ENCODE results near the gene ACTN1.

ACTN1 gene

DNA sequence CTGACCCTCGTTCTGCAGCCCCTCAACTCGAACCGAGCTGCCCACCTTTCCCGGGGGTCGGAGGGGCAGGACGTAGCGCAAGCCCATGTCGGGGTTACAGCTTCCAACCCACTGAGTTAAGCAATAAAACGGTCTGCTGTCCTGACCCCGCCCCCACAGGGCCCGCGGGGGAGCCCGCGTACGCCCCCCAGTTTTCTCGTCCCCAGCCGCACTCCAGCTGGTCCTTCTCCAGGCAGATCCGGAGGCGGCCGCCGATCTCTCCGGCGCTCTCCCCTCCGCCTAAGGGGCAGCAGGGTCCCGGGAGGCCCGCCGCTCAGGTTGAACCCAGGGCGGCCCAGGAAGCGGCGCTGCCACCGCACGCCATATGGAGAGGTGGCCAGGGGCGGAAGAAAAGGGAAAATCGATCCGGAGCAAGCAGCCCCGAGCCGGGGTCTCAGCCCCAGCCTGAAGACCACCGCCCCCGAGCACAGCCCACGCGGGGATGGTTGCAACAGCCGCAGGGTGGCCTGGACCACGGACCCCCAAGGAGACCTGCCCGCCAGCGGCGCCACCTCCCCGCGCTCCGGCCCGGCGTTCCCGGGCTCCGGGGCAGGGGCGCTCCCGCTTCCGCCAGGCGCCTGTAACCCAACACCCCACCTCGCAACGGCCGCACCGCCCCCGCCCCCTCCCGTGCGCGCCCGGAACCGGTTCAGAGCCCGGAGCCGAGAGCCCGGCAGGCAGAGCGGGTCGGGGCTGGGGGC is 760 bp downstream of the ACTN1 start:
- TF ChIP-seq, protein P1, sequence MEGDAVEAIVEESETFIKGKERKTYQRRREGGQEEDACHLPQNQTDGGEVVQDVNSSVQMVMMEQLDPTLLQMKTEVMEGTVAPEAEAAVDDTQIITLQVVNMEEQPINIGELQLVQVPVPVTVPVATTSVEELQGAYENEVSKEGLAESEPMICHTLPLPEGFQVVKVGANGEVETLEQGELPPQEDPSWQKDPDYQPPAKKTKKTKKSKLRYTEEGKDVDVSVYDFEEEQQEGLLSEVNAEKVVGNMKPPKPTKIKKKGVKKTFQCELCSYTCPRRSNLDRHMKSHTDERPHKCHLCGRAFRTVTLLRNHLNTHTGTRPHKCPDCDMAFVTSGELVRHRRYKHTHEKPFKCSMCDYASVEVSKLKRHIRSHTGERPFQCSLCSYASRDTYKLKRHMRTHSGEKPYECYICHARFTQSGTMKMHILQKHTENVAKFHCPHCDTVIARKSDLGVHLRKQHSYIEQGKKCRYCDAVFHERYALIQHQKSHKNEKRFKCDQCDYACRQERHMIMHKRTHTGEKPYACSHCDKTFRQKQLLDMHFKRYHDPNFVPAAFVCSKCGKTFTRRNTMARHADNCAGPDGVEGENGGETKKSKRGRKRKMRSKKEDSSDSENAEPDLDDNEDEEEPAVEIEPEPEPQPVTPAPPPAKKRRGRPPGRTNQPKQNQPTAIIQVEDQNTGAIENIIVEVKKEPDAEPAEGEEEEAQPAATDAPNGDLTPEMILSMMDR (IDR thresholded peaks at IDR 0.05; ENCODE audit: extremely low read depth, missing control alignments): no peak
- DNase-seq (ENCODE audit: low spot score): peak; percentile 63

DNA sequence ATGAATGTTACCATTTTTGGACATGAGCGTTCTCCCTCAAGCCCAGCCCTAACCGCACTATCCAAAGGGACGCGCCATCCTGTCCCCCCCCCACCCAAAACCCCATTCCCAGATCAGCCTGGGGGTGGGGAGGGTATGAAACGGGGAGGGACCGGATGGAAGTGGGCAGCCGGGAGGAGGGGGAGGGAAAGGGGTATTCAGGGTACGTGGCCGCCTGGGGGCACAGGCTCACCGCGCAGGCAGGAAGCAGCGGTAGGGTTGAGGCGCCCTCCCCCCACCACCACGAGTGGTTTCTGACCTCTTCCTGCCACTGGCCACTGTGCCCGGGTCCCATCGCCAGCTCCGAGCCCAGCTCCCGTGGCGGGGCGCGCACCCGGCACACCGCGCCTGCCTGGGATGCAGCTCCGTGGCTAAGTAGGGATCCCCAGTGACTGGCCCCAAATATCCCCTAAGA is 1.4 kb downstream of the ACTN1 start:
- DNase-seq (ENCODE audit: low spot score): peak; percentile 47
- TF ChIP-seq, protein P1 (IDR thresholded peaks at IDR 0.05; ENCODE audit: extremely low read depth, missing control alignments): no peak

DNA sequence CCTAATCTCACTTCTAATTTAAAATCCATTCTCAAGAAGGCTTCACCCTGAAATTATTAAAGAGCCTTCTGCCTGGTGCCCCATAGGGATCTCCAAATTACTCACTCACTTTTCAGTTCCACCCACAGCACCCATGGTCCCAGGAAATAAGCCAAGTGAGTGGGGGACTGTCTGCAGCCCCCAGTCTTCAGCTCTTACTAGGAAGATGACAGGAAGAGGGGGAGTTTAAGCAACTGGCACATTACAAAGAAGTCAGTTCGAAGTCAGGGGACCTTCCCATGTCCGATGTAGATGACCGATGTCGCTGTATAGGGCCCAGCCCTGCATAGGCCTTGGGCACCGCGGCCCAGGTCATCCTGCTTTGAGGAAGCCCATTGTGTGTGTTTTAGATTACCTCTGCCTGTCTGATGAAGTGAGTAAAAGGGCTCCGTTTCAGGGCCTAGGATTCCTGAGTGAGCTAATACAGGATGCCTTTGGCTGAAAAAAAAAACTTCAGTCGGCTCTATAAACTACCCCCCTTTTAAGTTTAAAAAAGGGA is 1.9 kb downstream of the ACTN1 start:
- no peak for DNase-seq (ENCODE audit: low spot score)

DNA sequence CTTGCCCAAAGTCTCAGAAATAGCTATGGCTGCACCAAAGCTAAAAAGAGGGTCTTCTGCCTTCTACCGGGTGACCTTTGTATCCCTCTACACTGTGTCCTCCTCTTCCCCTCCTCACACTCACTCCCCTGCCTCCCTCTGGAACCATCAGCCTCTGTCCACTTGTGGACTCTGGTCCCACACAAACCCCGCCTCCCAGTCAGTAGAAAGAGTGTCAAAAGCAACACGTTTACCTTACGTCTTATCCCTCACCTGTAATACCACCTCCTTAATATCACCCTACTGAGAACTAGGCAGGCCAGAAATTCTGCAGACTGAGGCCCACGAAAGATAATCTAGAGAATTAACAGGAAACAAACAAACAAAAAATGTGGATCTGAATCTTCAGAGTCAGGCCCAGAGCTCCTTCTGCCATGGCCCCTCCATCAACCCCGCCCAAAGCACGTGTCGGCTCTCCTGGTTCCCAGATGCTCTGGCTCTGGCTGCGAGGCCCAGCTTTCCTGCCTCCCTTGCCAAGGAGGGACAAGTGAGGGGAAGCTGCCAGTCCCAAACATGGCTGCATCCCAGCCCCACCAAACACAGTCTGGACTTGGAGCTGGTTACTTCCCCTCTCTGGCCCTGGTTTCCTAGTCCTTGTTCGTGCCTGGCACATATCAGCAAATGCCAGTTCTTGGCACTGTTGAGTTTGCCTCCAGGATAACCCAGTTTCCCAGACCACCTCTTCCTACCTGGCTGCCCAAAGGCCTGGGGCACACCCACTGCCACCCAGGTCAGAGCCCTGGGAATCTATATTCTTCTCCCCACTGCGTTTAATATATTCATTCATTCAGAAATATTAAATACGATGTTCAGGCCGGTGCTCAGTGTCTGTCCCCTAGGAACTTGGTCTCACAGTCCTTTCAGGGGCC is 2.7 kb downstream of the ACTN1 start:
- TF ChIP-seq, protein P1 (IDR thresholded peaks at IDR 0.05; ENCODE audit: extremely low read depth, missing control alignments): no peak
- DNase-seq (ENCODE audit: low spot score): no peak

More for the DNA sequence above, 1.9 kb downstream of the ACTN1 start:
- TF ChIP-seq, protein P1 (IDR thresholded peaks at IDR 0.05; ENCODE audit: extremely low read depth, missing control alignments): no peak

DNA sequence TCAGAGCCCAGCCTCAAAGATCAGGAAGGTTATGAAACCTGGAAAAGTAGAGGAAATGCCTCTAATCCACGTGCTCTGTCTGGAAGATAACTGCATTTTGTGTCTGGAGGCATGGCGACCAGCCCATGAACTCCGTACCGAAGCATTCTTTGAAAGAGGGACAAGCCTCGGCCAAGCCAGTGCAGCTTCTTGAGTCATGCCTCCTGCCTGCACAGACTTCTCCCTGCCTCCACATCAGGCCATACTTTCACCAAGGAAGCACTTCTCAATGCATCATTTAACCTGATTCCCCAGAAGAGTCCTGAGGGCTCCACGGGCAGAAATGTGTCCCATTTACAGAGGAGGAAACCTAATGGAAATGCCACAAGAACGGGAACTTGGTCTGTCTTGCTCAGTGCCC is 3.4 kb downstream of the ACTN1 start:
- TF ChIP-seq, protein P1 (IDR thresholded peaks at IDR 0.05; ENCODE audit: extremely low read depth, missing control alignments): no peak
- no peak for DNase-seq (ENCODE audit: low spot score)

DNA sequence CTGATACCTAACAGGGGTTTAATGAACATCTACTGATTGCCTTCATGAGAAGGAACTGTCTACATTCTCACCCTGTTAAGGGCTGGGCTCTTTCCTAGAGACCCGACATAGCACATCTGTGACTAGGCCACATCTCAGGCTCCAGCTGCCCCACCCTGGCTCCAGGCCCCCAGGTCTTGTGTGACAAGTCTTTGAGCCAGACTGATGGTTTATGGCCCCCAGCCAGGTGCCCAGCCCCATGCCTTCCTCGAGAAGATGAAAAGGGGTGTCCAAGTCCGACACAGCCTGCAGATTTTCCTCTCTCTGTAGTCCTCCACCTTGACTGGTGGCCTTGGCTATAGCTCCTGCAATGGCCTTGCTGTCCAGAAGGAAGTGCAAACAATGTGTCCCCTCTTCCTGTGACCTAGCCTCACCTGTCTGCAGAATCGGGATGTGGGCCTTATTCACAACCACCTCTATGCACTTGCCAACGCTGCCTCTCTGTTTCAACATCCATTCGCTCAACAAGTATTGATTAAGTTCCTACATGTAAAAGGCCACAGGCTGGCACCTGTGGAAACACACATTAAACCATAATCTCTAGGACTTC is 4.2 kb downstream of the ACTN1 start:
- TF ChIP-seq, protein P1 (IDR thresholded peaks at IDR 0.05; ENCODE audit: extremely low read depth, missing control alignments): no peak
- DNase-seq (ENCODE audit: low spot score): no peak

All from GM20000 (cell line).